Nasal cavity respiratory epithelium epithelial cell of viscerocranial mucosa (primary cell): Measurements from ENCODE around the gene RNASE1. TPM values are rescaled to one million over a fixed set of nuclear protein-coding genes. Genes with fewer than 3 reads are reported as not detected.

ENCODE experiments used
- total RNA-seq: library from RNA; depleted of rRNA; stranded (reverse); fragments of >200 nt; gene quantifications from 2 replicates; pipeline ENCODE4 v1.2.3, GENCODE V29; 2014

RNASE1 gene
- total RNA-seq: not detected in 2 replicates

GRCh38 chr14:20802341-20803084 lies at the start of gene RNASE1:
Gene RNASE1, minus strand, starts transcription at chr14:20802844. Its CDS starts 776 bp downstream, at chr14:20802068.

Other genes starting within 250 kb of the RNASE1 start
- not detected in 2 replicates for gene RNASE9, start 241.8 kb downstream of the RNASE1 start, total RNA-seq
- gene RNASE11, start 214.8 kb downstream of the RNASE1 start, total RNA-seq: not detected in 2 replicates
- not detected in 2 replicates for gene RNASE12, start 211.5 kb downstream of the RNASE1 start, total RNA-seq
- gene OR6S1, start 161.2 kb downstream of the RNASE1 start, total RNA-seq: not detected in 2 replicates
- gene RNASE4, start 118.3 kb downstream of the RNASE1 start, total RNA-seq: 3.8 and 7.4 TPM in 2 replicates
- gene ANG, start 114.1 kb downstream of the RNASE1 start, total RNA-seq: 1.7 and 2.6 TPM in 2 replicates
- gene EDDM3A, start 57.0 kb downstream of the RNASE1 start, total RNA-seq: not detected in 2 replicates
- not detected in 2 replicates for gene EDDM3B, start 34.4 kb downstream of the RNASE1 start, total RNA-seq
- not detected in 2 replicates for gene RNASE6, start 21.6 kb downstream of the RNASE1 start, total RNA-seq
- not detected in 2 replicates for gene RNASE3, start 88.5 kb upstream of the RNASE1 start, total RNA-seq
- gene RNASE2, start 152.6 kb upstream of the RNASE1 start, total RNA-seq: not detected in 2 replicates
- gene METTL17, start 187.1 kb upstream of the RNASE1 start, total RNA-seq: 37.7 and 51.3 TPM in 2 replicates
- gene SLC39A2, start 196.4 kb upstream of the RNASE1 start, total RNA-seq: 0.64 and 1.0 TPM in 2 replicates
- 15.4 and 33.4 TPM in 2 replicates for gene NDRG2, start 222.2 kb upstream of the RNASE1 start, total RNA-seq
- gene TPPP2, start 227.4 kb upstream of the RNASE1 start, total RNA-seq: not detected in 2 replicates
- gene RNASE13, start 232.0 kb upstream of the RNASE1 start, total RNA-seq: not detected in 2 replicates
- gene RNASE7, start 239.5 kb upstream of the RNASE1 start, total RNA-seq: 19.9 and 33.8 TPM in 2 replicates